Measurements from ENCODE around the gene FAM83C.

The FAM83C gene

DNA sequence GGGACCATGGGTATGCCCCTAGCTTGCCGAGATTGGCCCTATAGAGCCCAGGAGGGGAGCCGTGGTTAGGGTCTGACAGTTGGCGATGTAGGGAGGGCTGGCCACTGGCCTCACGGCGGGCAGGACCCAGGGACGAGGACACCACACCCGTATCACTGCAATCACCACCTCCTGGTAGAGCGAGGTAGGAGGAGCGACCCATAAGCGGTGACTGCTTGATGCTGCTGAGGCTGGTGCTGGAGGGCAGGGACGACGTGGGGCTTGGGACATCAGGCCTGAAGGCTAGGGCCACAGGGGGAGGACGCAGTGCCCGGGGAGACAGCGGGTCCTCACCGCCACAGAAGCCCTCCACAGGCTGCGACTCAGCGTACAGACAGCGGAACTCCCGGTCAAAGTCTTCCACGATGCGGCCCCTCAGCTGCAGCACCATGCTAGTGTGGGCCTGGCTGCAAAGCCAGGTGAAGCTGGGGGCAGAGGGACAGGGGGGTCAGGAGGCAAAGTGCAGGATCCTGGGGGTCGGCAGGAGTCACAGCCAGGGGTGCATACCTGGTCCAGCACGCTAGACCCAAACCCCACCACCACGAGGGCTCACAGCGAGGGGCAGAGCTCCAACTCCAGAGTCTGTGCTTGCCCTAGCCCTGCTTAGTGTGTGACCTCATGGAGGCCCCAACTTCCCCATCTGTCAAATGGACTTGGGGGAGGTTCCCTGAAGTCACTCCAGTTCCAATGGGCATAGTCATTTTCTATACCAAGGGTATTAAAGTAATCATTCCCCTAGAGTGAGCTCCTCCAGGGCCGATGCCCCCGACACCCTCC is 4.5 kb downstream of the FAM83C start:
- TF ChIP-seq, protein P1, sequence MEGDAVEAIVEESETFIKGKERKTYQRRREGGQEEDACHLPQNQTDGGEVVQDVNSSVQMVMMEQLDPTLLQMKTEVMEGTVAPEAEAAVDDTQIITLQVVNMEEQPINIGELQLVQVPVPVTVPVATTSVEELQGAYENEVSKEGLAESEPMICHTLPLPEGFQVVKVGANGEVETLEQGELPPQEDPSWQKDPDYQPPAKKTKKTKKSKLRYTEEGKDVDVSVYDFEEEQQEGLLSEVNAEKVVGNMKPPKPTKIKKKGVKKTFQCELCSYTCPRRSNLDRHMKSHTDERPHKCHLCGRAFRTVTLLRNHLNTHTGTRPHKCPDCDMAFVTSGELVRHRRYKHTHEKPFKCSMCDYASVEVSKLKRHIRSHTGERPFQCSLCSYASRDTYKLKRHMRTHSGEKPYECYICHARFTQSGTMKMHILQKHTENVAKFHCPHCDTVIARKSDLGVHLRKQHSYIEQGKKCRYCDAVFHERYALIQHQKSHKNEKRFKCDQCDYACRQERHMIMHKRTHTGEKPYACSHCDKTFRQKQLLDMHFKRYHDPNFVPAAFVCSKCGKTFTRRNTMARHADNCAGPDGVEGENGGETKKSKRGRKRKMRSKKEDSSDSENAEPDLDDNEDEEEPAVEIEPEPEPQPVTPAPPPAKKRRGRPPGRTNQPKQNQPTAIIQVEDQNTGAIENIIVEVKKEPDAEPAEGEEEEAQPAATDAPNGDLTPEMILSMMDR (IDR thresholded peaks at IDR 0.05; ENCODE audit: low read depth, low read length, missing control alignments), result no peak
- H3K4me3 ChIP-seq (ENCODE audit: low read depth, low read length), result no peak overlapping the region
- DNase-seq (ENCODE audit: low read depth), result no peak

DNA sequence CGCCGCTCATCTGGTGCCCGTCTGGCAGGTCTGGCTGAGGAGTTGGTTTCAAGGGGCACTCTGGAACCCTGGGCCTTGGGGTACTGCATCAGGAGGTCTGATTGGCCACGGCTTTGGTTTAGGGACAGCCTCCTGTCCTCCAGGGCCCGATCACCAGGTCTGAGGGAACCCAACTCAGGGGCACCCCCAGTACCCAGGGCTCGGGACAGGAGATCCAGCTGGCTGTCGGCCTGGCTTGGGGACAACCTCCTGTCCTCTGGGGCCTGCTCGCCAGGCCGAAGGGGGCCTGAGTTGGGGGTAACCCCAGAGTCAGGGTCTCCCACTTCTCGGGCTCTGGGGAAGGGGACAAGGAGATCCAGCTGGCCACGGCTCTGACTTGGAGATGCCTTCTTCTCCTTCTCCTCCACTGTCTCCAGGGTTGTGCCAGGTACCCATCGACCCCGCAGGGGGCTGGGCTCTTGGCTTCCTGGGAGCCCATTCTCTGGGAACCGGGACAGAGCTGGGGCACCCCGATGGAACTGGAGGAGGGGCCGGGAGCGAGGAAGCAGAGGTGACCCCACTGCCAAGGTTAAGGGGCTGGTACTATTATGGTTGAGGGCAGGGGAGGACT is 5.2 kb downstream of the FAM83C start:
- DNase-seq (ENCODE audit: low read depth), result no peak
- no peak overlapping the region for H3K4me3 ChIP-seq (ENCODE audit: low read depth, low read length)
- TF ChIP-seq, protein P1 (IDR thresholded peaks at IDR 0.05; ENCODE audit: low read depth, low read length, missing control alignments), result no peak

DNA sequence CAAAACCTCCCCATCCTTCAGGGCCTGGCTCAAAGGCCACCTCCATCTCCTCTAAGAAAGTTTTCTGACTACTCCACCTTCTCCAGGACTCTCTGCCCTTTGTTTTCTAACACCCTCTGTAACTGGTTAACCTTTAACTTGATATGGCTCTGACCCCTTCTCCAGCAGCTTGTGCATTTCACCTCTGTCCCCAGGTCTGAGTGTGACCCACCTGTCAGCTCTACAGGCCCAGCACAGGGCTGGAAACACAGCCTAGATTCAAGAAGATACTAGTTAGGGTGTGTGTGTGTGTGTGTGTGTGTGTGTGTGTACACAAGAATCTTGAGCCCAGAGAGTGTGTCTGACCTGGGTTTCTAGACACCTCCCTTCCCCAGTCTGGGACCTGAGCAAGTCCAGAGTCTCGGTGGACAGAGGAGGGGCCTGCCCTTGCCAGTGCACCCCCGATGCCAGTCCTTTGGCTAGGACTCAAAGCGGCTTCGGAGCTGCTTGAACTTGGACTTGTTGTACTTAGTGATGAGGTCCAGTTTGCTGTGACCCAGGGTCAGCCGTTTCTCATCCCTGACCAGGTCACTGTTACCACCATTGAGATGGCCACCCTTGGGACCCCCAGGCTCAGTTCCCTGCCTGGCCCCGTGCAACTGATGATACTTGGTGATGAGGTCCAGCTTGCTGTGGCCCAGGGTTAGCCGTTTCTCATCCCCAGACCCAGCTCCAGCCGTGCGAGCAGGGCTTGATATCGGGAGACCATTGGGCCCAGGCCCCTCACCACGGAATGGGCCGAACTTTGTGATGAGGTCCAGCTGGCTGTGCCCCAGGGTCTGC is 5.9 kb downstream of the FAM83C start:
- TF ChIP-seq, protein P1 (IDR thresholded peaks at IDR 0.05; ENCODE audit: low read depth, low read length, missing control alignments), result no peak
- no peak for DNase-seq (ENCODE audit: low read depth)
- no peak overlapping the region for H3K4me3 ChIP-seq (ENCODE audit: low read depth, low read length)

- TF ChIP-seq, protein P1 (IDR thresholded peaks at IDR 0.05; ENCODE audit: low read depth, low read length, missing control alignments), result no peak
- H3K4me3 ChIP-seq (ENCODE audit: low read depth, low read length), result no peak overlapping the region
- DNase-seq (ENCODE audit: low read depth), result no peak
These were observed 6.5 kb downstream of the FAM83C start for GRCh38 chr20:35285806-35286076.

- H3K4me3 ChIP-seq (ENCODE audit: low read depth, low read length), result peak overlapping the region; percentile 83
- DNase-seq (ENCODE audit: low read depth), result no peak
- TF ChIP-seq, protein P1 (IDR thresholded peaks at IDR 0.05; ENCODE audit: low read depth, low read length, missing control alignments), result no peak
These were observed 7.0 kb downstream of the FAM83C start for GRCh38 chr20:35284992-35285805.

- DNase-seq (ENCODE audit: low read depth), result peak; percentile 78
- TF ChIP-seq, protein P1 (IDR thresholded peaks at IDR 0.05; ENCODE audit: low read depth, low read length, missing control alignments), result no peak
- peak within 1 kb of the TSS; percentile 83 for H3K4me3 ChIP-seq (ENCODE audit: low read depth, low read length)
These were observed 7.8 kb downstream of the FAM83C start, which contains the start of gene EIF6 for GRCh38 chr20:35284267-35284991. Gene EIF6 (minus strand): TSS chr20:35284772. CDS start chr20:35284487, 285 bp downstream.
